ENCODE measurements around the gene FCRL5. TPM values are rescaled to one million over a fixed set of nuclear protein-coding genes. Genes with fewer than 3 reads are reported as not detected.

Gene FCRL5
- total RNA-seq, 1 experiment from 2014 or later: not detected

- BruUV-seq (replicated peaks): no TSS peak
- ChIA-PET POLR2A (ENCODE audit: unreplicated experiment) (no interaction called here), CTCF (no interaction called here)
- no peaks in the 10 kb centered on the region for H3K9me3 ChIP-seq (ENCODE audit: insufficient read depth, low read depth)
- TF ChIP-seq EZH2 (IDR thresholded peaks at IDR 0.05; ENCODE audit: low read depth) (no peak), CTCF (conservative IDR thresholded peaks at IDR 0.05) (no peak)
- intact Hi-C loops (cut with micrococcal nuclease; ENCODE audit: unreplicated experiment): no loop called here
- no peaks in the 10 kb centered on the region for H3K9me2 ChIP-seq (ENCODE audit: insufficient read depth)
- no peak overlapping the region for H2AFZ ChIP-seq
- no peak overlapping the region for H3K27ac ChIP-seq
- no peak for DNase-seq
- no peaks in the 10 kb centered on the region for H3K79me2 ChIP-seq (ENCODE audit: low read depth)
- no peak overlapping the region for H3K4me2 ChIP-seq
- no peaks in the 10 kb centered on the region for H4K20me1 ChIP-seq (ENCODE audit: insufficient read depth)
- no peaks in the 10 kb centered on the region for H3F3A ChIP-seq (ENCODE audit: insufficient read depth, low read depth)
- H3K4me1 ChIP-seq (replicated peaks; ENCODE audit: insufficient read depth): no peaks in the 10 kb centered on the region
- peaks cover 36% of the 10 kb centered on the region for H3K27me3 ChIP-seq (ENCODE audit: insufficient read depth, low read depth)
- H3K36me3 ChIP-seq (ENCODE audit: low read depth): no peaks in the 10 kb centered on the region
- no peak overlapping the region for H3K4me3 ChIP-seq
These were observed 25.1 kb upstream of the FCRL5 start for GRCh38 chr1:157577420-157577819.

- no peak overlapping the region for H3K4me2 ChIP-seq
- ChIA-PET POLR2A (ENCODE audit: unreplicated experiment) (no interaction called here), CTCF (no interaction called here)
- no peaks in the 10 kb centered on the region for H4K20me1 ChIP-seq (ENCODE audit: insufficient read depth)
- H3K9me3 ChIP-seq (ENCODE audit: insufficient read depth, low read depth): no peaks in the 10 kb centered on the region
- H3K36me3 ChIP-seq (ENCODE audit: low read depth): no peaks in the 10 kb centered on the region
- intact Hi-C loops (cut with micrococcal nuclease; ENCODE audit: unreplicated experiment): no loop called here
- no peaks in the 10 kb centered on the region for H3F3A ChIP-seq (ENCODE audit: insufficient read depth, low read depth)
- no peaks in the 10 kb centered on the region for H3K79me2 ChIP-seq (ENCODE audit: low read depth)
- no peak overlapping the region for H3K4me3 ChIP-seq
- H3K9me2 ChIP-seq (ENCODE audit: insufficient read depth): no peaks in the 10 kb centered on the region
- TF ChIP-seq CTCF (conservative IDR thresholded peaks at IDR 0.05) (no peak), EZH2 (IDR thresholded peaks at IDR 0.05; ENCODE audit: low read depth) (no peak)
- DNase-seq: no peak
- H2AFZ ChIP-seq: no peak overlapping the region
- no peaks in the 10 kb centered on the region for H3K4me1 ChIP-seq (replicated peaks; ENCODE audit: insufficient read depth)
- no peak overlapping the region for H3K27ac ChIP-seq
- H3K27me3 ChIP-seq (ENCODE audit: insufficient read depth, low read depth): peaks cover 28% of the 10 kb centered on the region
- BruUV-seq (replicated peaks): no TSS peak
These were observed 23.4 kb upstream of the FCRL5 start for GRCh38 chr1:157575744-157576143.

DNA sequence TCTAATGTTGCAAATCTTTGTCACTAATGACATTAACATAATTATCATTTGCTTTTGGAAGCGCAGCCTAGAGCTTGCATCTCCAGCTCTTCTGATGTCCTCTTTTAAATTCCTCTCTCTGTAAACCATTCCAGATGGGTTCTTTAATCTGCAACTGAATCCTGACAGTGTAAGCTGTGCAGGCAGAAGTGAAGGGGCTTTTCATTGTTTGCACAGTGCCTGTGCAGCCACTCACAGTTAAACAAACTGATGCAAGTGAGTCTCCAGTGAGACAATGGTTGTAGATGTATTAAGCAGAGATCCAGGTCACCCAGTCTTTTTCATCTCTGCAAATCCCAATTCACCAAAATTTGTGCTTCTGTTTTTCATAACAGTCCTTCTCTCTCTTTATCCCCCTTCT lies 22.5 kb upstream of the FCRL5 start:
- intact Hi-C loops (cut with micrococcal nuclease; ENCODE audit: unreplicated experiment): no loop called here
- Histone ChIP-seq H3K4me2 (no peak overlapping the region), H3K9me3 (ENCODE audit: insufficient read depth, low read depth) (no peaks in the 10 kb centered on the region), H3F3A (ENCODE audit: insufficient read depth, low read depth) (no peaks in the 10 kb centered on the region), H3K36me3 (ENCODE audit: low read depth) (no peaks in the 10 kb centered on the region), H4K20me1 (ENCODE audit: insufficient read depth) (no peaks in the 10 kb centered on the region), H3K27ac (no peak overlapping the region), H3K9me2 (ENCODE audit: insufficient read depth) (no peaks in the 10 kb centered on the region), H3K4me1 (replicated peaks; ENCODE audit: insufficient read depth) (no peaks in the 10 kb centered on the region), H3K79me2 (ENCODE audit: low read depth) (no peaks in the 10 kb centered on the region), H3K4me3 (no peak overlapping the region), H2AFZ (no peak overlapping the region), H3K27me3 (ENCODE audit: insufficient read depth, low read depth) (peaks cover 28% of the 10 kb centered on the region)
- no peak for TF ChIP-seq CTCF (conservative IDR thresholded peaks at IDR 0.05)
- TF ChIP-seq EZH2 (IDR thresholded peaks at IDR 0.05; ENCODE audit: low read depth): no peak
- CTCF ChIA-PET: interaction anchor here (0.7 kb wide), 1 partner anchor 255 kb away, joined by 3 read pairs; no protein-coding TSS in a partner anchor
- POLR2A ChIA-PET (ENCODE audit: unreplicated experiment): no interaction called here
- BruUV-seq (replicated peaks): no TSS peak
- no peak for DNase-seq
